Femur (tissue), 1 donor: ENCODE data around the gene CDK19.

Experiments used
- DNase-seq: peaks from one replicate; pipeline ENCODE4 v3.0.0-alpha.2; 2017

Gene CDK19

DNA sequence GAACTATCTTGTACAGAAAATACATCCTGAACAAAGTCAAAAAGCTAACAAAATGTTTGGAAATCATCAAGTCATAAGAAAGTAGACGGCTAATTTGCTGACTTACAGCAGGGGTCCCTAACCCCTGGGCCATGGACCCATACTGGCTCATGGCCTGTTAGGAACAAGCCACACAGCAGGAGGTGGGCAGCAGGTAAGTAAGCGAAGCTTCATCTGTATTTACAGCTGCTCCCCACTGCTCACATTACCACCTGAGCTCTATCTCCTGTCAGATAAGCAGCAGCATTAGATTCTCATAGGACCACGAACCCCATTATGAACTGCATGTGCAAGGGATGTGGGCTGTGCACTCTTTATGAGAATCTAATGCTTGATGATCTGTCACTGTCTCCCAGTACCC lies 115.5 kb downstream of the CDK19 start:
- DNase-seq, result no peak

- DNase-seq, result no peak
Measured at GRCh38 chr6:110693994-110694393, 121.3 kb downstream of the CDK19 start.

DNA sequence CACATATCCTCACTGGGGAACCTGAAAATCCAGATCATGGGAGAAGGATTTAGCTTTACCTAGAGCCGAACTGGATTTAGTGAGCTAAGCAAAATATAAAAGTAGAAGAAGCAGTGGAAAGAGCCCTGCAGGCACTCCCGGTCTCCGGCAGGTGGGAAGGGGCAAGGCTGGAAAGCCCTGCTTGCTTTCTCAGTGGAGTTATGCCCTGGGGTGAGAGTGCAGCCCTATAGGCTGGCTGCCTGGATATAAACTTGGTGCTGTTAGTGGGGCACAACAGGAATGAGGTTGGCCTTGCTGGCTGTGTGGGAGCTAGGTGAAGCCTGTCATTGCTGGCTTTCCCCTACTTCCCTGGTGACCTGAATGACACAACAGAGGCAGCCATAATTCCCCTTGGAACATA lies 122.0 kb downstream of the CDK19 start:
- DNase-seq, result no peak

DNA sequence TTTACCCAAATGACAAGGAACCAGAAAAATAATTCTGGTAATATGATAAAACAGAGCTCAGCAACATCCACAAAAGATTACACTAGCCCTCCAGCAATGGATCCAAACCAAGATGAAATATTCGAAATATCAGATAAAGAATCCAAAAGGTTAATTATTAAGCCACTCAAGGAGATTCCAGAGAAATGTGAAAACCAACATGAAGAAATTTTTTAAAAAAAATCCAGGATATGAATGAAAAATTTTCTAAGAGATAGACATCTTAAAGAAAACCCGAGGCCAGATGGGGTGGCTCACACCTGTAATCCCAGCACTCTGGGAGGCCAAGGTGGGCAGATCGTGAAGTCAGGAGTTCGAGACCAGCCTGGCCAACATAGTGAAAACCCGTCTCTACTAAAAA lies 124.4 kb downstream of the CDK19 start:
- DNase-seq, result no peak

GRCh38 chr6:110690106-110690654 lies 125.1 kb downstream of the CDK19 start:
- DNase-seq, result no peak

GRCh38 chr6:110689275-110689935 lies 125.9 kb downstream of the CDK19 start:
- DNase-seq, result no peak

DNA sequence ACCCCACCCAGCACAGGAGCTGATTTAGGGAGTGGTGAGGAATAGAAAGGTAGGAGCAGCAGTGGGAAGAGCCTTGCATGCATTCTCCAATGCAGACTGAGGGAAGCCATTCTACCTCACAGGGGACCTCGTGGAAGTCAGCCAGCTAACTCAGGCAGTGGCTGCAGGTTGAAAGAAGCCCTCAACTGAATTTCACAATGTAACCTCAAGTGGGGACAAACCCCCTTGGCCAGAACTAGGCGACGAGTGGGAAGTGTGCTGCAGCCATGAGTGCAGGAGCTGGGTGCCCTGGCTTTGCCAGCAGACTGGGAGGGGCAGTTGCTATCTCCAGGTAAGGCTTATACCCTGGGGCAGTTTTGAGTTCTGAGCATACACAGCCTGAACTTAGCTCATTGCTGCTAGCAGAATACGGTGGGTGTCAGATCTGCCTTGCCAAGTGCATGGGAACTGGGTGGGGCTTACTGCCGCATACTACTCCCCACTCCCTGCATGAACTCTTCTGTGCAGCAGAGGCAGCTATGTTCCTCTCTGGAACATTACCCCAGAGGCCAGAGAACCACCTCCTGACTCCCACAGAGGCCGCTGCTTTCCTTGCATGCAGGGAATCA lies 126.5 kb downstream of the CDK19 start:
- no peak for DNase-seq

DNA sequence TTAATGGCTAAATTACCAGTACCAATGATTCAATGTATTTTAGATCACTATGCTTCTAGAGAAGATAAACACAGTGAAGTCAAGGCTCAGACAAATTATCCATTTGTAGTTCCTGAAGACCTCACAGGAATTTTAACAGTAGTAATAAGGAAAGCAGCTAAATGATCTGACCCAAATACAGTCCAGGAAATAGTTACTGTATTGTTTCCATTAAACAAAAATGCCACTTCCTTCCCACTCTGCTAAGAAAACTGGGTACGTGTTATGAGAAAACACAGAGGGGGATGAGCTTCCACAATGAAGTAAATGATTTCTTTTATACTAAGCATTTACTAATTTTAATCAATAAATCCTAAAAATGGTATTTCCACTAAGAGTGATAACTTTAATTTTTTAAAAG lies 127.9 kb downstream of the CDK19 start:
- DNase-seq, result no peak

DNA sequence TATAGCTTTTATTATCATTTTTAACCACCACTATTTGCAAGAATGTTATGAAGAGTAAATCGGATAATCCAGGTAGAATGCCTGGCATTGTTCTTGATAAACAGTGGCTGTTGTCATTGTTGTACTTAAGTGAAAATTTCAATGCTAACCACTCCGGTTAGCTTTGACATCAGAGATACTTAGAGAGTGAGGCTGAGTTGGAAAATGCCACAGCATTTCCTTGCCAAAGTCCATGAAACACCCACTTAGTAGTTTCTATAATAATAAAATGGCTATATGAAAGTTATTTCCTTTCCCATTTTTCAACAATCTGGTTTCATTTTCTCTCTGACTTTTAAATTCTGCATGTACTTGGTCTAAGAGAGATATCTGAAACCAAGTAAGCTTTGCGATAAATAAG lies 132.0 kb downstream of the CDK19 start:
- DNase-seq, result no peak

GRCh38 chr6:110682460-110682853 lies 132.8 kb downstream of the CDK19 start:
- DNase-seq, result peak; percentile 69

DNA sequence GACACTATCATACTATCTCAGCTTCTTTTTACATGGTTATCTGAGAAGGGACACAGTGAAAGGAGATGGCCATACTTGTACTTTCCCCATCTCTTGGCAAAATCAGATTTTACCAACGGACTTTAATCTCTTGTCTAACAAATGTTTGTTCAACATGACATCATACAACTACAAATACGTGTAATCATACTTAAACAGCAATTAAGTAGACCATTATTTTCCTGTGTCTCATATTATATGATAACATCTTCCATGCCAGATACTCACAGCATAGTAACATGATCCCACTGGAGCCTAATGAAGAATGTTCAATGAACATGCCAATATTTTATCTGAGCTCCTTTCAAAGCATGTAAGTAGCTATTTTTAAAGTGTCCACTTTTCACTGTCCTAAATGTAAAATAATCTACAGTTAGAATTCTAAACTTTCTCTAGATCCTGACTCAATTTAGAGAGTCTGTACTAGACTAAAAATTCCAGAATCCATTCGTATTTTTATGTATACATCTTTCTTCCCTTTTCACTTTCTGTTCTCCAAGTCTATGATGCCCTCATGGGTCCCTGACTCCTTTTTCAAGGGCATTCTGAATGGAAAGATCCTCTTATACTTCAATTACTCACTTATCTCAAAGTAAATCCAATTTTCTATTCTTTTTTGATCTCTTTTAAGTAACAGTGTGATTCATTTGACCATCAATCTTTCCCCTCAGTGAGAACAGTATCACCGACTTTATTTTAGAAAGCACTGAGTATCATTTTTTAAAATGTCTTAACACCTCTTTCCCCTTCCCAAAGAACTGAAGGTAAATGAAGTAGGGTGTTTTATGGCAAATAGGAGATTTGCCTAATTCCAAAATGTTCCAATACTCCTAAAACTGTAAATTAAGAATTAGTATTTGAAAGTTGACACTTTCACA lies 133.5 kb downstream of the CDK19 start:
- DNase-seq, result no peak

DNA sequence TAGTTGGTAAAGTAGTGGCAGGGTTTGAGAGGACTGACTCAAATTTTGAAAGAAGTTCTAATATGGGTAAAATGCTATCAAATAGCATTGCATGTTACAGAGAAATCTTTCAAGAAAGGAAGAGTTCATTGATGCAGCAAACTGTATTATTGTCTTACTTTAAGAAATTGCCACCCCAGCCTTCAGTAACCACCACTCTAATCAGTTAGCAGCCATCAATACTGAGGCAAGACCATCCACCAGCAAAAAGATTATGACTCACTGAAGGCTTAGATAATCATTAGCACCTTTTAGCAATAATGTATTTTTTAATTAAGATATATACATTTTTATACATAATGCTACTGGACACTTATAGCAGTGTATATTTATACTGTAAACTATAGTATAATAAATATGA lies 138.9 kb downstream of the CDK19 start:
- no peak for DNase-seq

DNA sequence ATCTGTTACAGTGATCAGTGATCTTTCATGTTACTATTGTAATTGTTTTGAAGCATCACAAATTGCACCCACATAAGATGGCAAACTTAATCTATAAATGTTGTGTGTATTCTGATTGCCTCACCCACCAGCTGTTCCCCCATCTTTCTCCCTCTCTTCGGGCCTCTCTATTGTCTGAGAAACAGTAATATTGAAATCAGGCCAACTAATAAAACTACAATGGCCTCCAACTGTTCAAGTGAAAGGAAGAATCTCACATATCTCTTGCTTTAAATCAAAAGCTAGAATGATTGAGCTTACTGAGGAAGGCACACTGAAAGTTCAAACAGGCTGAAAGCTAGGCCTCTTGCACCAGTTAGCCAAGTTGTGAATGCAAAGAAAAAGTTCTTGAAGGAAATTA lies 141.2 kb downstream of the CDK19 start:
- DNase-seq, result no peak

- DNase-seq, result no peak
Measured at GRCh38 chr6:110672122-110672521, 143.1 kb downstream of the CDK19 start.

DNA sequence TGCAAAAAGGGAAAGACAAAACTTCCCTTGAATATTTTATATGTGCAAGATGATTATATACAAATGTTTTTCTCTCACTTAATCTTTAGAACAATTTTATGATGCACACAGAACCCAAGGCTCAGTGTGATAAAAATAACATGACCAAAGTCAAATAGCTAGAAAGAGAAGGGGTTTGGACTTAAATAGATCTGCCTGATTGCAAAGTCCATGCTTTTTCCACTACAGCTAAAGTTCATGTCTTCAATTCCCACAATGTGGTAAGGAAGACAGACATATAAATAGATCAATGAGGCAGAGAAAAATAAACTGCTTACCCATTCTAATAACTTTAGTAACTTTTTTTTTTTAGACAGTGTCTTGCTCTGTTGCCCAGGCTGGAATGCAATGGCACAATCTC lies 143.8 kb downstream of the CDK19 start:
- DNase-seq, result no peak

GRCh38 chr6:110665600-110665999 lies 149.7 kb downstream of the CDK19 start:
- DNase-seq, result no peak

GRCh38 chr6:110664933-110665332 lies 150.3 kb downstream of the CDK19 start:
- no peak for DNase-seq

- no peak for DNase-seq
Measured at GRCh38 chr6:110662490-110663211, 152.6 kb downstream of the CDK19 start.

DNA sequence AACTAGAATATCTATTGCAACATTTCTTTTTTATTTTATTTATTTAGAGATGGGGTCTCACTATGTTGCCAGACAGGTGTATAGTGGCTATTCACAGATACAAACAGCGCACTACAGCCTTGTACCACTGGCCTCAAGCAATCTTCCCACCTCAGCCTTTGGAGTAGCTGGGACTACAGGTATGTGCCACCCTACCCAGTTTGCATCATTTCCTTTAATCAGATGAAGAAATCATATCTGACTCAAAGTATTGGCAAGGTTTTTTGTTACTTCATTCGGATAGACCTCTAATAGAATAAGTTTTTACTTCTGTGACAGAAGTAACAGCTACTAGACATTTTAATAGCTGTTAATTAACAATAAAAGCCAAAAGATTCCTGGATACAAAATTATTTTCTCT lies 153.9 kb downstream of the CDK19 start:
- DNase-seq, result no peak

GRCh38 chr6:110660066-110660655 lies 155.1 kb downstream of the CDK19 start:
- DNase-seq, result no peak

DNA sequence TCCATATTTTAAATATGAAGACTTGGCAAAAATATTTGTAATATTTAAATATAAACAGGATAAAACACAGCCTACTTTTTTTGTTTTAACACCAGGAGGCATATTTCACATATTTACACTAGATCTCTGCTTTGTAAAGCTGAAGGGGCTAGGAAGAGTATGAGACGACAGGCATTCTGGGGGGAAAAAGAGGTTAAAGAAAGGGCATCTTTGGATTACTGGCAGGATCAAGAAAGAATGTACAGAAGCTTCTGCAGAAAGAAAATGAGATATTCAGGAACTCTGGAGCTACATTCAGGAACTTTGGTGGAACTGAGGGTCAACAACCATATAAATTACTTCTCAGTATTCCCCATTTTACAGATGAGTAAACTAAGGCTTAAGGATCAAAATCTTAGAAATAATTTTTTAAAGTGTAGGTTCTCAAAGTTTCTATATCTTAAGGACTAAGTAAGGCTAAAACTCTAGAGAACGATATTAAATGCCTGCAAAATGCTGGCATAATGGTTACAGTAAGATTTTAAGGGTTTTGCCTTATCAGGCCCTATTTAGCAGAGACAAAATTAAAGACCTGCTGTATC lies 156.5 kb downstream of the CDK19 start:
- no peak for DNase-seq

- DNase-seq, result no peak
Measured at GRCh38 chr6:110656492-110656891, 158.8 kb downstream of the CDK19 start.
